ENCODE data around the gene RRP8. TPM values are rescaled to one million over a fixed set of nuclear protein-coding genes. Genes with fewer than 3 reads are reported as not detected.

The RRP8 gene
- total and polyA plus RNA-seq, 4 donors: 3.4 to 37.3 (median 20.5) TPM

DNA sequence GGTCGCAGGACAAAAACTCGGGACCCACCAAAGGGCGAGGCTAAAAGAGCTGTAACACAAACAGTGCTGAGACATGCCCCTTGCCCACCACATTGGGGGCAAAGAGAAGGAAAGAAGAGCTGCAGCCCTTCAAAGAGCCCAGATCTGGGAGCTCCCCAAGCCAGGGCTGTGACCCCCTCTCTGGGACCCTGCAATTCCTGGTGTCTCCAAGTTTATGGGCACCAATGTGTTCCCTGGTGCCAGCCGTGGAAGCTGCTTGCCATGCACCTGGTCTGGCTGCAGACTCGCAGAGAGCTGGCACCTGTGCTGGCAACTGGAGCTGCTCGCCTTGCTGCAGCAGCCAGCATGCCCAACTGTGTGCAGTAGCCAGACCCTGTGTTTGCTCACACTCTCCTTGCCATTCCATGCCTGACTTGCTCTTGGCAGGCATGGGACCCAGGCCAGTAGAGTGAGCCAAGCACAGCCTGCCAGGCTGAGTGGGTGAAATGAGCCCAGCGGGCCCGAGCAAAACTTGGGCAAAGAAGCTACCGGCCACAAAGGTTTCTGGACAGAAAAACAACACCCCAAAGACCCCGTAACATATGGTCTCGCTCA is 16.0 kb downstream of the RRP8 start:
- H3K9me3 ChIP-seq (ENCODE audit: control insufficient read depth, low read length): no peaks in the 10 kb centered on the region
- H3K27me3 ChIP-seq (ENCODE audit: control insufficient read depth in 1 of 2, insufficient read depth in 2 of 2, low read length in 1 of 2): no peaks in the 10 kb centered on the region
- no peak overlapping the region for H3K27ac ChIP-seq (ENCODE audit: low read depth in 1 of 2, low read length in 2 of 2)
- no peaks in the 10 kb centered on the region for H3K4me1 ChIP-seq (ENCODE audit: control insufficient read depth in 1 of 2, insufficient read depth in 2 of 2, low read length in 2 of 2)
- intact Hi-C loops (cut with DNase I): no loop called here
- H3K4me3 ChIP-seq (ENCODE audit: low read length in 2 of 2): no peak overlapping the region
- no peaks in the 10 kb centered on the region for H3K36me3 ChIP-seq (ENCODE audit: control insufficient read depth in 1 of 2, insufficient read depth in 2 of 2, low read length in 1 of 2)
- DNase-seq (peak in 1 of 2 donors; percentile 56), ATAC-seq (ENCODE audit: low FRiP score) (peak; percentile 68)
- 35 to 43% methylated on average over 11 of the region's 11 CpGs for WGBS, 2 donors

- Histone ChIP-seq H3K36me3 (ENCODE audit: control insufficient read depth in 1 of 2, insufficient read depth in 2 of 2, low read length in 1 of 2) (no peaks in the 10 kb centered on the region), H3K27ac (ENCODE audit: low read depth in 1 of 2, low read length in 2 of 2) (no peak overlapping the region)
- 78 to 86% methylated on average over 25 of the region's 25 CpGs for WGBS, 2 donors
Measured at GRCh38 chr11:6586434-6587359, 16.7 kb downstream of the RRP8 start.

GRCh38 chr11:6584528-6584927 is 18.9 kb downstream of the RRP8 start:
- intact Hi-C loops (cut with DNase I): no loop called here
- no peaks in the 10 kb centered on the region for H3K27me3 ChIP-seq (ENCODE audit: control insufficient read depth in 1 of 2, insufficient read depth in 2 of 2, low read length in 1 of 2)
- WGBS, 2 donors: 95 to 96% methylated on average over 4 of the region's 4 CpGs
- H3K4me3 ChIP-seq (ENCODE audit: low read length in 2 of 2): no peak overlapping the region
- ATAC-seq (ENCODE audit: low FRiP score): no peak
- H3K4me1 ChIP-seq (ENCODE audit: control insufficient read depth in 1 of 2, insufficient read depth in 2 of 2, low read length in 2 of 2): no peaks in the 10 kb centered on the region
- no peaks in the 10 kb centered on the region for H3K36me3 ChIP-seq (ENCODE audit: control insufficient read depth in 1 of 2, insufficient read depth in 2 of 2, low read length in 1 of 2)
- H3K9me3 ChIP-seq (ENCODE audit: control insufficient read depth, low read length): no peaks in the 10 kb centered on the region
- H3K27ac ChIP-seq (ENCODE audit: low read depth in 1 of 2, low read length in 2 of 2): no peak overlapping the region
- no peak for DNase-seq

More at GRCh38 chr11:6586434-6587359, 16.7 kb downstream of the RRP8 start:
- no peak for ATAC-seq (ENCODE audit: low FRiP score)
- Histone ChIP-seq H3K4me1 (ENCODE audit: control insufficient read depth in 1 of 2, insufficient read depth in 2 of 2, low read length in 2 of 2) (no peaks in the 10 kb centered on the region), H3K27me3 (ENCODE audit: control insufficient read depth in 1 of 2, insufficient read depth in 2 of 2, low read length in 1 of 2) (no peaks in the 10 kb centered on the region), H3K4me3 (ENCODE audit: low read length in 2 of 2) (no peak overlapping the region), H3K9me3 (ENCODE audit: control insufficient read depth, low read length) (no peaks in the 10 kb centered on the region)
- intact Hi-C loops (cut with DNase I): no loop called here
- no peak for DNase-seq

DNA sequence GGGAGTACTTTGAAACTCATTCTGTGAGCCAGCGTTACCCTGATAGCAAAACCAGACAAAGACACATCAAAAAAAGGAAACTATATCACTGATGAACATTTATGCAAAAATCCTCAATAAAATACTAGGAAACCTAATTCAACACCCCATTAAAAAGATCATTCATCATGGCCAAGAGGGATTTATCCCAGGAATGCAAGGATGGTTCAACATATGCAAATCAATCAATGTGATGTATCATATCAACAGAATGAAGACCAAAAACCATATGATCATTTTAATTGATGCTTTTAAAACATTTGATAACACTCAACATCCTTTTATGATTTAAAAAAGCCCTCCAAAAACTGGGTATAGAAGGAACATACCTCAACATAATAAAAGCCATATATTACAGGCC is 19.8 kb downstream of the RRP8 start:
- Histone ChIP-seq H3K36me3 (ENCODE audit: control insufficient read depth in 1 of 2, insufficient read depth in 2 of 2, low read length in 1 of 2) (no peaks in the 10 kb centered on the region), H3K27ac (ENCODE audit: low read depth in 1 of 2, low read length in 2 of 2) (no peak overlapping the region), H3K9me3 (ENCODE audit: control insufficient read depth, low read length) (no peaks in the 10 kb centered on the region), H3K4me1 (ENCODE audit: control insufficient read depth in 1 of 2, insufficient read depth in 2 of 2, low read length in 2 of 2) (no peaks in the 10 kb centered on the region), H3K27me3 (ENCODE audit: control insufficient read depth in 1 of 2, insufficient read depth in 2 of 2, low read length in 1 of 2) (no peaks in the 10 kb centered on the region), H3K4me3 (ENCODE audit: low read length in 2 of 2) (no peak overlapping the region)
- WGBS, 2 donors: 93 to 98% methylated on average over 1 of the region's 1 CpG
- intact Hi-C loops (cut with DNase I): no loop called here
- ATAC-seq (ENCODE audit: low FRiP score) (no peak), DNase-seq (no peak)

DNA sequence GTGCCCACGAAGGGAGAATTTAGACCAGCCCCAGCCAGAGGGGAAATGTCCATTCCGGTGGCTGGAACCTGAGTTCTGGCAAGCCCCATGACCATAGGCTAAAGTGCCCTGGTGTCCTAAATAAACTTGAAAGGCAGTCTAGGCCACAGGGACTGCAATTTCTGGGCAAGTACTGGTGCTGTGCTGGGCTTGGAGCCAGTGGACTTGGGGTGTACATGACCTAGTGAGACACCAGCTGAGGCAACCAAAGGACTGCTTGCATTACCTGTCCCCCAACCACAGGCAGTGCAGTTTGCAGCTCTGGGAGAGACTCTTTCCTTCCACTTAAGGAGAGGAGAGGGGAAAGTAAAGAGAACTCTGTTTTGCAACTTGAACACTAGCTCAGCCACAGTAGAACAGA is 23.7 kb downstream of the RRP8 start:
- H3K4me1 ChIP-seq (ENCODE audit: control insufficient read depth in 1 of 2, insufficient read depth in 2 of 2, low read length in 2 of 2): no peaks in the 10 kb centered on the region
- ATAC-seq (ENCODE audit: low FRiP score): no peak
- no peak overlapping the region for H3K4me3 ChIP-seq (ENCODE audit: low read length in 2 of 2)
- H3K36me3 ChIP-seq (ENCODE audit: control insufficient read depth in 1 of 2, insufficient read depth in 2 of 2, low read length in 1 of 2): no peaks in the 10 kb centered on the region
- H3K27me3 ChIP-seq (ENCODE audit: control insufficient read depth in 1 of 2, insufficient read depth in 2 of 2, low read length in 1 of 2): no peaks in the 10 kb centered on the region
- no peaks in the 10 kb centered on the region for H3K9me3 ChIP-seq (ENCODE audit: control insufficient read depth, low read length)
- 55 to 74% methylated on average over 2 of the region's 2 CpGs for WGBS, 2 donors
- H3K27ac ChIP-seq (ENCODE audit: low read depth in 1 of 2, low read length in 2 of 2): no peak overlapping the region
- intact Hi-C loops (cut with DNase I): no loop called here
- DNase-seq: no peak

DNA sequence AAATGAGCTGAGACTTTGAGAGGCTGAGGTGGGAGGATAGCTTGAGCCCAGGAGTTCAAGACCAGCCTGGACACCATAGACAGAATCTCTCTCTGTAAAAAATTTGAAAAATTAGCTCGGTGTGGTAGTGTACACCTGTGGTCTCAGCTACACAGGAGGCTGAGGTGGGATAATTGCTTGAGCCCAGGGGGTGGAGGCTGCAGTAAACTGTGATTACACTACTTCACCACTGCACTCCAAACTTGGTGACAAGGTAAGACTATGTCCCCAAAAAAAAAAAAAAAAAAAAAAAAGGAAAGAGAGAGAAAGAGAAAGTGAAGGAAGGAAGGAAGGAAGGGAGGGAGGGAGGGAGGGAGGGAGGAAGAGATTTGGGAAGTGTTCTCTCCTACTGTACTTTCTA is 25.3 kb downstream of the RRP8 start:
- H3K27ac ChIP-seq (ENCODE audit: low read depth in 1 of 2, low read length in 2 of 2): no peak overlapping the region
- no peaks in the 10 kb centered on the region for H3K27me3 ChIP-seq (ENCODE audit: control insufficient read depth in 1 of 2, insufficient read depth in 2 of 2, low read length in 1 of 2)
- ATAC-seq (ENCODE audit: low FRiP score): no peak
- intact Hi-C loops (cut with DNase I): no loop called here
- no peaks in the 10 kb centered on the region for H3K4me1 ChIP-seq (ENCODE audit: control insufficient read depth in 1 of 2, insufficient read depth in 2 of 2, low read length in 2 of 2)
- WGBS, 2 donors: 89 to 94% methylated on average over 1 of the region's 1 CpG
- DNase-seq: no peak
- no peak overlapping the region for H3K4me3 ChIP-seq (ENCODE audit: low read length in 2 of 2)
- H3K9me3 ChIP-seq (ENCODE audit: control insufficient read depth, low read length): no peaks in the 10 kb centered on the region
- H3K36me3 ChIP-seq (ENCODE audit: control insufficient read depth in 1 of 2, insufficient read depth in 2 of 2, low read length in 1 of 2): no peaks in the 10 kb centered on the region

DNA sequence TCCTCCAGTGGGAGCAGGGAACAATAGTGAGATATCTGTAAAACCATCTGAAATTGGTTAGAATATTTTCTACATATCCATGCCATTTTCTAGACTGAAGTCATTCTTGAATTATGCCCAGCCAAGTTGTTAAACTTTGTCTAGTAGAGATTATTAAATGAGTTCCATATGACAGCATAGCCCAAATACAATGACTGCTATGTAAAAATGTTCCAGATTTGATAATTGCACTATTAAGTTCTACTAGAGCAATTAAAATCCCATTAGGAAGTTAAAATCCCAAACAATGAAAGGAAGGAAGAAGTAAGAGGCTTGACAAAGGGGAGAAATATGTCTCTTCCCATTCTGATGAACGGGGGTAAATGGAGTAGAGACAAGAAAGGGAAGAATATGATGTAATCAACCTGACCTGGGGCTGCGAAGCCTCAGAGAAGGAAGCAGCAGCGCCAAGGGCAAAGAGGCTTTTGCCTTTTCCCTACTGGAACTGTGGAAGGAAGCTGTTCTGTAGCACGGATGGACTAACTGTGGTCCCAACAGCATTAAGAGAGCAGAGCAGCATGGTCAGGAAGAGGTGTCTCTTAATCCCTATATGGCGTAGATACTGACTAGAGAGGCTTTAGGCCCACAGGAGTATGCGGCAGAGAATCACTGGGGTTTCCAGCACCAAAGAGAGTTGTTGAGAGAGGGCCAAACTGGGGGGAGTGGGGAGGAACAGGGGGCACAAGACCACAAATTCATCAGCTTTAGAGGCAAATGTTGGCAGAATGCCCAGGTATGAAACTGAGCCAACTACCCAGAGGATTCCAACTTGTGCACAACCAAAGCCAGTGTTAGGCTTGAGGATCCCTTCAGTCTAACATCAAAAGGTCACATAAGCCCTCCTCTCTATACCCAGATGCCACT is 26.7 kb downstream of the RRP8 start:
- Histone ChIP-seq H3K27ac (ENCODE audit: low read depth in 1 of 2, low read length in 2 of 2) (no peak overlapping the region), H3K4me1 (ENCODE audit: control insufficient read depth in 1 of 2, insufficient read depth in 2 of 2, low read length in 2 of 2) (no peaks in the 10 kb centered on the region), H3K36me3 (ENCODE audit: control insufficient read depth in 1 of 2, insufficient read depth in 2 of 2, low read length in 1 of 2) (no peaks in the 10 kb centered on the region), H3K27me3 (ENCODE audit: control insufficient read depth in 1 of 2, insufficient read depth in 2 of 2, low read length in 1 of 2) (no peaks in the 10 kb centered on the region), H3K9me3 (ENCODE audit: control insufficient read depth, low read length) (no peaks in the 10 kb centered on the region), H3K4me3 (ENCODE audit: low read length in 2 of 2) (no peak overlapping the region)
- WGBS, 2 donors: 25 to 34% methylated on average over 6 of the region's 6 CpGs
- ATAC-seq (ENCODE audit: low FRiP score) (peak; percentile 67), DNase-seq (peak in 1 of 2 donors; percentile 55)
- intact Hi-C loops (cut with DNase I): no loop called here

- DNase-seq (no peak), ATAC-seq (ENCODE audit: low FRiP score) (no peak)
- no peaks in the 10 kb centered on the region for H3K36me3 ChIP-seq (ENCODE audit: control insufficient read depth in 1 of 2, insufficient read depth in 2 of 2, low read length in 1 of 2)
- H3K4me1 ChIP-seq (ENCODE audit: control insufficient read depth in 1 of 2, insufficient read depth in 2 of 2, low read length in 2 of 2): no peaks in the 10 kb centered on the region
- no peak overlapping the region for H3K4me3 ChIP-seq (ENCODE audit: low read length in 2 of 2)
- no peaks in the 10 kb centered on the region for H3K27me3 ChIP-seq (ENCODE audit: control insufficient read depth in 1 of 2, insufficient read depth in 2 of 2, low read length in 1 of 2)
- 89 to 92% methylated on average over 6 of the region's 6 CpGs for WGBS, 2 donors
- no peaks in the 10 kb centered on the region for H3K9me3 ChIP-seq (ENCODE audit: control insufficient read depth, low read length)
- intact Hi-C loops (cut with DNase I): no loop called here
- H3K27ac ChIP-seq (ENCODE audit: low read depth in 1 of 2, low read length in 2 of 2): no peak overlapping the region
Measured at GRCh38 chr11:6574816-6575715, 28.4 kb downstream of the RRP8 start.

Data from aorta (tissue), 5 donors.